Mesodermal cell (in vitro differentiated cells): Measurements from ENCODE around the gene MMP15. TPM values are rescaled to one million over a fixed set of nuclear protein-coding genes. Genes with fewer than 3 reads are reported as not detected.
"Not testable (repeated sequence)": the region's sequence is repeated elsewhere in the genome, so short reads cannot be mapped to it uniquely, and the experiment has no call there.

Source experiments
- H3K27ac ChIP-seq: 2 replicates; pipeline ENCODE4 v1.7.0; 2013; ENCODE audit warnings: mild to moderate bottlenecking, low read depth, low read length, moderate library complexity; ENCODE audit not compliant: severe bottlenecking
- H3K36me3 ChIP-seq: 2 replicates; pipeline ENCODE4 v1.7.1; 2013; ENCODE audit warnings: mild to moderate bottlenecking, low read length, moderate library complexity; ENCODE audit not compliant: control insufficient read depth, insufficient read depth
- H3K4me1 ChIP-seq: one replicate; pipeline ENCODE4 v1.7.1; 2013; ENCODE audit warnings: mild to moderate bottlenecking, low read length; ENCODE audit not compliant: insufficient read depth, control insufficient read depth, poor library complexity, severe bottlenecking
- H3K4me3 ChIP-seq: 2 replicates; pipeline ENCODE4 v1.7.0; 2013; ENCODE audit warnings: low read length, control low read depth, mild to moderate bottlenecking; ENCODE audit not compliant: insufficient read depth, poor library complexity, severe bottlenecking; ENCODE audit errors: extremely low read depth
- H3K9me3 ChIP-seq: 2 replicates; pipeline ENCODE4 v1.7.1; 2013; ENCODE audit warnings: mild to moderate bottlenecking, low read length, moderate library complexity; ENCODE audit not compliant: control insufficient read depth
- WGBS, 2 experiments: methylation state at CpG; one replicate each; pipeline ENCODE4 v1.1.5; 2013; ENCODE audit warnings: missing lambda C conversion rate in 2 of 2; ENCODE audit not compliant: insufficient coverage in 2 of 2; 5-methylcytosine and 5-hydroxymethylcytosine counted together
- polyA plus RNA-seq, 2 experiments: library from polyadenylated mRNA; stranded (reverse); fragments of 50-300 nt; gene quantifications; one replicate each; pipeline ENCODE4 v1.2.3, GENCODE V29; 2013

Gene MMP15
- 43.4 TPM for polyA plus RNA-seq (2013, experiment 1 of 2)
- polyA plus RNA-seq (2013, experiment 2 of 2), result 37.4 TPM

DNA sequence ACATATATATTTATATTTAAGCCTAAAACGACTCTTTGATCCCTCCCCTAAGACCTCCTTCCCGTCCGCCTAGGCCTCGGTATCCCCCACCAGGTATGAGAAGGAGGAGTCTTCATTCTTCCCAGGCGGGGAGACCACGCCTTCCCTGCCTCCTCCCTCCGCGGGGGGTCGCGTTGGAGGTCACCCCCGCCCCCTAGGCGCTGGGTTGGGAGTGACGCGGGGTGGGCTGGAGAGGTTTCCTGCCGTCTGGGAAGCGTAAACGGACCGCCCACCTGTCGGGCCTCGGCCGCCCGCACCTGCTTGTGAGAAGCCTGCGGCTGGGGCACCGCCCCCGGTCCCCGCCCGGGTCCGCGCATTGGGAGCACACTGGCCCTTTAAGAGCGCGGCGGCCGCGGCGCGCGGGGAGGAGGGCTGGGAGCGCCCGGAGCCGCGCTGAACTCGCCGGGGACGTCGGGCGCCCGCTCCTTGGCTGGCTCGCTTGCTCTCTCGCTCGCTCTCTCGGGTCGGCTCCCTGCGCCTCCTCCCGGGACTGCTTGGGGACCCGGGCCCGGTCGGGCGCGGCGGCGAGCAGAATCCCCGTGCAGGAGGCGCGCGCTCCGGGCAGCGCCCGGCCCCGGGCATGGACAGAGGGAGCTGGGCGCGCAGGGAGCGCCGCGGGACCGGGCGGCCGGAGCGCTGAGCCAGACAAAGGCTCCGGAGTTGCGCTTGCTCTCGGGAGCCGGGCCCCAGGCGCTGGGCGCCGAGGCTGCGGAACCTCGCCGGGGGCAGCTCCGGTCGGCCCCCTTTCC, at the start of gene MMP15:
TSS of gene MMP15 (plus strand) at position 404 of the 788 bp plus-strand sequence. CDS start 597 bp downstream, outside the sequence.
- Histone ChIP-seq H3K27ac (no peak within 1 kb of the TSS), H3K4me3 (peak within 1 kb of the TSS; percentile 71), H3K36me3 (peaks cover 18% of the 10 kb centered on the region), H3K9me3 (no peaks in the 10 kb centered on the region), H3K4me1 (peaks cover 44% of the 10 kb centered on the region)
- WGBS, 2 experiments, result 0% methylated on average over 48 to 72 of the region's 90 CpGs

- no peaks in the 10 kb centered on the region for H3K4me1 ChIP-seq
- no peak overlapping the region for H3K4me3 ChIP-seq
- H3K36me3 ChIP-seq, result no peaks in the 10 kb centered on the region
- 78 to 85% methylated on average over 2 of the region's 2 CpGs for WGBS, 2 experiments
- no peak overlapping the region for H3K27ac ChIP-seq
- H3K9me3 ChIP-seq, result no peaks in the 10 kb centered on the region
Measured at GRCh38 chr16:57976331-57976796, 49.2 kb upstream of the MMP15 start.

DNA sequence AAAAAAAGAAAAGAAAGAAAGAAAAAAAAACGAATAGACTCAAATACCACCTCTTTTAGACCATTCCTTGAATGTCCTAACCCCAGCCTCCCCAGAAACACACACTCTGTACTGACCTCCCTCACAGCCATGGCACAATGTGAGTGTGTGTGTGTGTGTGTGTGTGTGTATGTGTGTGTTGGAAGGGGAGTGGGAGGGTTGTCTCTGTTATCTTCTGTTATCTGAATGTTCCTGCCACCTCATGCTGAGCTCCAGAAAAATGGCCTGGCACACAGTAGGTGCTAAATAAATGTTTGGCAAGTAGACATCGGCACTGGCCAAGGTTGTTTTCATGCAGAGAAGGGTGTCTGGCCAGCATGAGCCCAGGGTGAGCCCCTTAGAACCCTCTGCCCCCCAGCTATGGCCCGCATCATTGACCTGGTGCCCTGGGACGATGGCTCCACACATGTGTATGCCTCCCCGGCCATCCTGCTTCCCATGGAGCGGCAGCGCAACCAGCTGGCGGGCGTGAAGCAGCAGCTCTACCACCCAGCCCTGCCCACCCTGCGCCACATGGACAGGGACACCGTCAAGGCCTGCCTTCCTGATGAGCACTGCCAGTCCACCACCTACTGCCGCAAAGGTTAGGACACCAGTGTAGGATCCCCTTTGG, 48.0 kb upstream of the MMP15 start:
- WGBS, 2 experiments, result 87 to 91% methylated on average over 11 of the region's 12 CpGs

DNA sequence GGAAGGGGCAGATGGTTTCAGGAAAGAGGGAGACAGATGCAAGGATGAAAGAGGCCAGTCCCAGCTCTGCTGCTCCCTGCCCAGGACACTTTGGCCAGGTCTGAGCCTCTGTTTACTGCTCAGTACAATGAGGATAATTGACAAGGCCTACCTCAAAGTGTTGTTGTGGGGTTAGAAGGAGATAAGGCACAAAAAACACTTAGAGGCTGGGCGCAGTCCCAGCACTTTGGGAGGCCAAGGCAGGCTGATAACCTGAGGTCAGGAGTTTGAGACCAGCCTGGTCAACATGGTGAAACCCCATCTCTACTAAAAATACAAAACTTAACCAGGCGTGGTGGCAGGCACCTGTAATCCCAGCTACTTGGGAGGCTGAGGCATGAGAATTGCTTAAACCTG, 47.5 kb upstream of the MMP15 start:
- not testable (repeated sequence) for H3K4me3 ChIP-seq, H3K27ac ChIP-seq, H3K36me3 ChIP-seq, H3K4me1 ChIP-seq, H3K9me3 ChIP-seq
- 74 to 90% methylated on average over 1 to 2 of the region's 2 CpGs for WGBS, 2 experiments

More for the DNA sequence above, 48.0 kb upstream of the MMP15 start:
- H3K4me3 ChIP-seq, result no peak overlapping the region
- H3K36me3 ChIP-seq, result no peaks in the 10 kb centered on the region
- no peaks in the 10 kb centered on the region for H3K4me1 ChIP-seq
- H3K27ac ChIP-seq, result no peak overlapping the region
- no peaks in the 10 kb centered on the region for H3K9me3 ChIP-seq

DNA sequence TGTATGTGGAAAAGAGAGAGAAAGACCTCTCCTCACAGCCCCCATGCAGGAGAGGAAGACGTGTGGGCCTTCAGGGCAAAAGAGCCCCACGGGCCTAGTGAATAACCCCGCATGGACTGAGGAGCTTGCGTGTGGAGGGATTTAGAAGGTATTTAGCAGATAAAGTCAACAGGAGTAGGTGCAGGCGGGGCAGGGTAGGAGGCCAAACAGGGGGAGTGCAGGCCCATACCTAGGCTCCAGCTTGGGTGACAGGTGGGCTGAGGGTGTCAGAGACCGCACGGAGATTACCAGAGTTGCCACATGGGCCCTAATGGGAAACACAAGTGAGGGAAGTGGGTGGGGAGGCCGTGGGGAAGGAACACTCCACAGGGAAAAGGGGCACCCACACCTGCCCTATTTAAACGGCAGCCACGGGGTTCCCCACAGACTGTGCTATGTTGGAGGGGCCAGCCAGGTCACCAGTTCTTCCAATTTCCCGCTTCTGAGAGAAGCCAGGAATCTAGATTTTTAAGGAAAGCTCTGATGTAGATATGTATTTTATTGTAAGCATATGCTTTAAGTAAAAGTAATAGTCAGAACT, 46.5 kb upstream of the MMP15 start:
- H3K4me3 ChIP-seq, result no peak overlapping the region
- no peaks in the 10 kb centered on the region for H3K4me1 ChIP-seq
- no peak overlapping the region for H3K27ac ChIP-seq
- H3K36me3 ChIP-seq, result no peaks in the 10 kb centered on the region
- WGBS, 2 experiments, result 83 to 93% methylated on average over 8 to 11 of the region's 11 CpGs
- H3K9me3 ChIP-seq, result no peaks in the 10 kb centered on the region

DNA sequence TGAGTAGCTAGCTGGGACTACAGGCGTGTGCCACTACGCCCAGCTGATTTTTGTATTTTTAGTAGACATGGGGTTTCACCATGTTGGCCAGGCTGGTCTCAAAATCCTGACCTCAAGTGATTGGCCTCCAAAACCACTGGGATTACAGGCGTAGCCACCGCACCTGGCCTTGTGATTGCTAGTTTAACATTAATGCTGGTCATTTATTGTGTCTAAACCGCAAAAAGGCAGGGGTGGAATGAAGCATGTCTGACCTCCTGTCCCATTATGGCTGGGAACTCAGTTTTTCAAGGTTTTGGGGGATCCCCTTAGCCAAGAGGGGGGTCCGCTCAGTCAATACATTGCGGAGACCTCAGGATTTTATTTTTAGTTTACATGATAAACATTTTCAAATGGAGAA, 43.9 kb upstream of the MMP15 start:
- no peak overlapping the region for H3K27ac ChIP-seq
- H3K4me1 ChIP-seq, result no peaks in the 10 kb centered on the region
- 84 to 85% methylated on average over 5 of the region's 7 CpGs for WGBS, 2 experiments
- no peak overlapping the region for H3K4me3 ChIP-seq
- no peaks in the 10 kb centered on the region for H3K36me3 ChIP-seq
- no peaks in the 10 kb centered on the region for H3K9me3 ChIP-seq

DNA sequence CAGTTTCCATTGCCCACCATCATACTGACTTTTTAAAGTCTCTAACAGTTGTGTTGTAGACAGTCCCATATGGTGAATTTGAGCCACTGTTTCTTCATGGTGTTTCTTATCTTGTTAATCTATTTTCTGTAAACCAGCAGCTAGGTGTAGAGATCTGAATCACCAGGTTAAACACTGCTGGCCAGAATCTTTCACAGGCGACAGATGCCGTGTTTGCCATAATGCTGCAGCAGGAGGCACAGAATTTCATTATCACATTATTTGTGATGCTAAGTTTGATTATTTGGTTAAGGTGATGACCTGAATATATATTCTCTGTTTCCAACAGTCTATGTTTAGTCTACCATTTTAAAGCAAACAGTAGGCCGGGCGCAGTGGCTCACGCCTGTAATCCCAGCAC, 43.2 kb upstream of the MMP15 start:
- H3K4me1 ChIP-seq, result no peaks in the 10 kb centered on the region
- WGBS, 2 experiments, result no CpG with 5 or more reads among the region's 5 CpGs

GRCh38 chr16:57984443-57985203, 40.9 kb upstream of the MMP15 start:
- Histone ChIP-seq H3K9me3 (no peaks in the 10 kb centered on the region), H3K4me3 (peak overlapping the region; percentile 56), H3K36me3 (no peaks in the 10 kb centered on the region), H3K27ac (no peak overlapping the region), H3K4me1 (no peaks in the 10 kb centered on the region)
- WGBS, 2 experiments, result 18 to 26% methylated on average over 47 to 54 of the region's 64 CpGs

More for the DNA sequence above, 43.2 kb upstream of the MMP15 start:
- Histone ChIP-seq H3K9me3 (no peaks in the 10 kb centered on the region), H3K36me3 (no peaks in the 10 kb centered on the region), H3K4me3 (no peak overlapping the region), H3K27ac (no peak overlapping the region)

- H3K36me3 ChIP-seq, result no peaks in the 10 kb centered on the region
- H3K4me1 ChIP-seq, result no peaks in the 10 kb centered on the region
- 5 to 10% methylated on average over 29 to 36 of the region's 62 CpGs for WGBS, 2 experiments
- no peaks in the 10 kb centered on the region for H3K9me3 ChIP-seq
- H3K4me3 ChIP-seq, result peak overlapping the region; percentile 56
- no peak overlapping the region for H3K27ac ChIP-seq
Measured at GRCh38 chr16:57985204-57986181, 40.1 kb upstream of the MMP15 start.
